GM23338 (cell line): ENCODE results near the gene SSR3. TPM values are rescaled to one million over a fixed set of nuclear protein-coding genes. Genes with fewer than 3 reads are reported as not detected.
"Not testable (repeated sequence)": the region's sequence is repeated elsewhere in the genome, so short reads cannot be mapped to it uniquely, and the experiment has no call there.

Source experiments
- ATAC-seq: fragments of 200-7000 bp; cut with Tn5 transposase; 3 replicates; pipeline ENCODE4 v1.9.1; 2020
- DNase-seq: peaks from one replicate; pipeline ENCODE4 v3.0.0-alpha.2; 2015; ENCODE audit warnings: low spot score
- H2AFZ ChIP-seq: fragments of 200-600 bp; sonication (generic); 2 replicates; pipeline ENCODE4 v1.8.0; 2016; ENCODE audit warnings: antibody characterized with exemption, mild to moderate bottlenecking, moderate library complexity
- H3F3A ChIP-seq: fragments of 200-600 bp; sonication (generic); replicated peaks from 2 replicates; pipeline ENCODE4 v1.8.0; 2017; ENCODE audit warnings: antibody characterized with exemption, mixed run types, low read depth
- H3K27ac ChIP-seq: fragments of 200-600 bp; sonication (generic); 2 replicates; pipeline ENCODE4 v1.6.1; 2016; ENCODE audit warnings: low read depth
- H3K27me3 ChIP-seq: fragments of 200-600 bp; sonication (generic); 2 replicates; pipeline ENCODE4 v1.8.0; 2016; ENCODE audit warnings: mild to moderate bottlenecking, mixed run types, moderate library complexity; ENCODE audit not compliant: insufficient read depth
- H3K36me3 ChIP-seq: fragments of 200-600 bp; sonication (generic); 2 replicates; pipeline ENCODE4 v1.8.0; 2016; ENCODE audit warnings: mild to moderate bottlenecking; ENCODE audit not compliant: insufficient read depth
- H3K4me1 ChIP-seq: fragments of 200-600 bp; sonication (generic); 2 replicates; pipeline ENCODE4 v1.8.0; 2016; ENCODE audit warnings: mild to moderate bottlenecking, moderate library complexity; ENCODE audit not compliant: insufficient read depth
- H3K4me2 ChIP-seq: fragments of 200-600 bp; sonication (generic); 2 replicates; pipeline ENCODE4 v1.7.1; 2017; ENCODE audit warnings: mixed run types
- H3K4me3 ChIP-seq: fragments of 200-600 bp; sonication (generic); 2 replicates; pipeline ENCODE4 v1.6.1; 2016; ENCODE audit warnings: mixed run types
- H3K79me2 ChIP-seq: fragments of 200-600 bp; sonication (generic); replicated peaks from 2 replicates; pipeline ENCODE4 v1.8.0; 2017; ENCODE audit warnings: mild to moderate bottlenecking; ENCODE audit not compliant: insufficient read depth
- H3K9me2 ChIP-seq: fragments of 200-600 bp; sonication (generic); 2 replicates; pipeline ENCODE4 v1.8.0; 2017; ENCODE audit not compliant: insufficient read depth
- H4K20me1 ChIP-seq: fragments of 200-600 bp; sonication (generic); replicated peaks from 2 replicates; pipeline ENCODE4 v1.8.0; 2017; ENCODE audit warnings: mild to moderate bottlenecking; ENCODE audit not compliant: insufficient read depth
- H3K27ac Mint-ChIP-seq: 2 replicates; pipeline ENCODE4 v1.8.0; 2020; ENCODE audit warnings: inconsistent platforms, mild to moderate bottlenecking, moderate library complexity, mixed read lengths
- H3K27me3 Mint-ChIP-seq: 3 replicates; pipeline ENCODE4 v1.8.0; 2022; ENCODE audit warnings: low read depth, mild to moderate bottlenecking, moderate library complexity, mixed read lengths, inconsistent platforms; ENCODE audit not compliant: insufficient read depth, poor library complexity
- H3K36me3 Mint-ChIP-seq: 3 replicates; pipeline ENCODE4 v1.8.0; 2021; ENCODE audit warnings: low read depth, mild to moderate bottlenecking, inconsistent platforms, moderate library complexity, mixed read lengths
- H3K4me1 Mint-ChIP-seq: 3 replicates; pipeline ENCODE4 v1.8.0; 2020; ENCODE audit warnings: mild to moderate bottlenecking, inconsistent platforms, mixed read lengths
- H3K4me3 Mint-ChIP-seq: 3 replicates; pipeline ENCODE4 v1.8.0; 2021; ENCODE audit warnings: moderate library complexity, mild to moderate bottlenecking, inconsistent platforms, mixed read lengths
- H3K9me3 Mint-ChIP-seq: 3 replicates; pipeline ENCODE4 v1.8.0; 2020; ENCODE audit warnings: moderate library complexity, mild to moderate bottlenecking, inconsistent platforms, mixed read lengths
- CTCF ChIP-seq, 2 experiments: fragments of 200-600 bp in 1 of 2; sonication (generic) in 1 of 2; conservative IDR thresholded peaks; 2 replicates each; pipeline versions ENCODE4 v1.5.1 to v1.6.1; 2016 to 2017; ENCODE audit warnings: antibody characterized with exemption in 2 of 2, low read depth in 2 of 2, mild to moderate bottlenecking in 2 of 2, moderate library complexity in 1 of 2
- ETS1 ChIP-seq: IDR thresholded peaks from 2 replicates; pipeline ENCODE4 v1.6.1; 2016; ENCODE audit warnings: antibody characterized with exemption
- EZH2 ChIP-seq: fragments of 200-600 bp; sonication (generic); IDR thresholded peaks from one replicate; pipeline ENCODE4 v1.8.0; 2017; ENCODE audit warnings: antibody characterized with exemption, mild to moderate bottlenecking, low read depth; ENCODE audit not compliant: unreplicated experiment
- EZH2phosphoT487 ChIP-seq: fragments of 200-600 bp; sonication (generic); IDR thresholded peaks from one replicate; pipeline ENCODE4 v1.8.1; 2018; ENCODE audit warnings: antibody characterized with exemption; ENCODE audit not compliant: unreplicated experiment
- JUNB ChIP-seq: IDR thresholded peaks from one replicate; pipeline ENCODE4 v1.6.1; 2016; ENCODE audit warnings: antibody characterized with exemption; ENCODE audit not compliant: unreplicated experiment
- NANOG ChIP-seq: IDR thresholded peaks from 2 replicates; pipeline ENCODE4 v1.6.1; 2016; ENCODE audit warnings: antibody characterized with exemption, borderline replicate concordance
- POLR2AphosphoS5 ChIP-seq: IDR thresholded peaks from 2 replicates; pipeline ENCODE4 v1.6.1; 2016; ENCODE audit warnings: antibody characterized with exemption, low read depth
- STAT1 ChIP-seq: IDR thresholded peaks from one replicate; pipeline ENCODE4 v1.6.1; 2016; ENCODE audit warnings: antibody characterized with exemption; ENCODE audit not compliant: unreplicated experiment
- ZNF331 ChIP-seq: fragments of 250-450 bp; sonication (Bioruptor Pico); IDR thresholded peaks from 2 replicates; pipeline ENCODE4 v1.5.0; 2020; ENCODE audit warnings: low read depth, mild to moderate bottlenecking, moderate library complexity
- ZNF462 ChIP-seq: fragments of 250-450 bp; sonication (Bioruptor Pico); IDR thresholded peaks from 2 replicates; pipeline ENCODE4 v1.5.0; 2020; ENCODE audit warnings: mild to moderate bottlenecking, moderate library complexity
- polyA plus RNA-seq: library from polyadenylated mRNA; unstranded; fragments of >200 nt; fragmentation: Nextera tagmentation; extraction: Ambion mirVana; gene quantifications from 2 replicates; pipeline ENCODE4 v1.2.1, GENCODE V29; 2016
- total RNA-seq: library from RNA; depleted of rRNA; stranded (reverse); fragments of >200 nt; shearing (Covaris generic); gene quantifications from 2 replicates; pipeline ENCODE4 v1.2.3, GENCODE V29; 2014

The SSR3 gene
- total and polyA plus RNA-seq, 2 experiments from 2014 or later, result 143 to 173 TPM

GRCh38 chr3:156562486-156562885 is 7.6 kb upstream of the SSR3 start:
- not testable (repeated sequence) for H3K9me2 ChIP-seq, H3K36me3 ChIP-seq, H3K27me3 Mint-ChIP-seq, H3K4me2 ChIP-seq, H3K27me3 ChIP-seq, H4K20me1 ChIP-seq, H3K79me2 ChIP-seq, H3K36me3 Mint-ChIP-seq, H3K27ac ChIP-seq, H3F3A ChIP-seq, H3K27ac Mint-ChIP-seq, H3K9me3 Mint-ChIP-seq, H3K4me1 ChIP-seq, H3K4me1 Mint-ChIP-seq, DNase-seq, H3K4me3 Mint-ChIP-seq, H3K4me3 ChIP-seq, ATAC-seq
- peak overlapping the region; percentile 18; the same call in 1 of the 2 replicates for H2AFZ ChIP-seq

GRCh38 chr3:156561533-156561932 is 6.6 kb upstream of the SSR3 start:
- Mint-ChIP-seq H3K4me3 (no peak overlapping the region), H3K36me3 (no peaks in the 10 kb centered on the region), H3K27me3 (no peaks in the 10 kb centered on the region), H3K4me1 (no peaks in the 10 kb centered on the region), H3K27ac (no peak overlapping the region), H3K9me3 (no peaks in the 10 kb centered on the region)
- no peak for ATAC-seq
- Histone ChIP-seq H4K20me1 (no peaks in the 10 kb centered on the region), H3F3A (no peaks in the 10 kb centered on the region), H3K36me3 (no peaks in the 10 kb centered on the region), H3K27me3 (no peaks in the 10 kb centered on the region), H2AFZ (no peak overlapping the region), H3K79me2 (no peaks in the 10 kb centered on the region), H3K27ac (no peak overlapping the region), H3K4me2 (no peak overlapping the region), H3K4me1 (no peaks in the 10 kb centered on the region), H3K9me2 (no peaks in the 10 kb centered on the region), H3K4me3 (no peak overlapping the region)
- no peak for DNase-seq
- TF ChIP-seq POLR2AphosphoS5 (no peak), CTCF (conservative IDR thresholded peaks at IDR 0.05; ENCODE audit: low read depth in 2 of 2) (no peak), EZH2 (no peak)

GRCh38 chr3:156559321-156559720 is 4.4 kb upstream of the SSR3 start:
- Mint-ChIP-seq H3K36me3 (no peaks in the 10 kb centered on the region), H3K9me3 (no peaks in the 10 kb centered on the region), H3K27me3 (peaks cover 7% of the 10 kb centered on the region), H3K4me3 (no peak overlapping the region), H3K4me1 (0 out of 3 replicates have a peak, but pooled peaks cover 3% of the 10 kb centered on the region), H3K27ac (no peak overlapping the region)
- Histone ChIP-seq H3K27ac (no peak overlapping the region), H3K27me3 (no peaks in the 10 kb centered on the region), H3F3A (no peaks in the 10 kb centered on the region), H3K79me2 (peaks cover 5% of the 10 kb centered on the region), H2AFZ (no peak overlapping the region; the same call in 1 of the 2 replicates), H3K36me3 (no peaks in the 10 kb centered on the region), H3K9me2 (no peaks in the 10 kb centered on the region), H3K4me1 (no peaks in the 10 kb centered on the region), H3K4me2 (no peak overlapping the region), H3K4me3 (no peak overlapping the region), H4K20me1 (no peaks in the 10 kb centered on the region)
- DNase-seq (no peak), ATAC-seq (no peak)
- no peak for TF ChIP-seq ZNF462 (CRISPR knock-in tag)
- TF ChIP-seq JUNB, result no peak
- TF ChIP-seq STAT1, result no peak
- TF ChIP-seq ZNF331 (CRISPR knock-in tag), result no peak
- TF ChIP-seq ETS1, result no peak
- TF ChIP-seq EZH2phosphoT487, result no peak
- no peak for TF ChIP-seq NANOG
